ENCODE results near the gene SERPINA9. TPM values are rescaled to one million over a fixed set of nuclear protein-coding genes. Genes with fewer than 3 reads are reported as not detected.
"Not testable (repeated sequence)": the region's sequence is repeated elsewhere in the genome, so short reads cannot be mapped to it uniquely, and the experiment has no call there.

SERPINA9 gene, protein sequence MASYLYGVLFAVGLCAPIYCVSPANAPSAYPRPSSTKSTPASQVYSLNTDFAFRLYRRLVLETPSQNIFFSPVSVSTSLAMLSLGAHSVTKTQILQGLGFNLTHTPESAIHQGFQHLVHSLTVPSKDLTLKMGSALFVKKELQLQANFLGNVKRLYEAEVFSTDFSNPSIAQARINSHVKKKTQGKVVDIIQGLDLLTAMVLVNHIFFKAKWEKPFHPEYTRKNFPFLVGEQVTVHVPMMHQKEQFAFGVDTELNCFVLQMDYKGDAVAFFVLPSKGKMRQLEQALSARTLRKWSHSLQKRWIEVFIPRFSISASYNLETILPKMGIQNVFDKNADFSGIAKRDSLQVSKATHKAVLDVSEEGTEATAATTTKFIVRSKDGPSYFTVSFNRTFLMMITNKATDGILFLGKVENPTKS
- not detected for polyA plus RNA-seq (ENCODE audit: insufficient read length)

DNA sequence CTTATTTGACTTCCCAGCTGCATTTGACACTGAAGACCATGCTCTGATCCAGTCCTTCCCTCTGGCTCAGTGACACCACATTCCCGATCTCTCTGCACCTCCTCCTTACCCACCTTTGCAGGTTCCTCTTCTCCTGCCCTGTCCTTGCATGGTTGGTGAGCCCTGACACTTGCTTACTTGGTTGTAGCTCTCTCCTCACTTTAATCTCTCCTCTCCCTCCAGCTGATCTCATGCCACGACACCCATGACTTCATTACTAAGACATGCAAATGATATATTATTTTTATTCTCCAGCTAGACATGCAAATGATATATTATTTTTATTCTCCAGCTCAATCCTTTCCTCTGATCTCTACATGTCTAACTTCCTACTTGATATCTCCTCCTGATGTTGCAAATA, at the start of gene SERPINA9:
Gene SERPINA9, minus strand, starts transcription at position 175 of the 400 bp plus-strand sequence. CDS start 6,357 bp downstream, outside the sequence.
- no peak for DNase-seq (ENCODE audit: low read depth)

DNA sequence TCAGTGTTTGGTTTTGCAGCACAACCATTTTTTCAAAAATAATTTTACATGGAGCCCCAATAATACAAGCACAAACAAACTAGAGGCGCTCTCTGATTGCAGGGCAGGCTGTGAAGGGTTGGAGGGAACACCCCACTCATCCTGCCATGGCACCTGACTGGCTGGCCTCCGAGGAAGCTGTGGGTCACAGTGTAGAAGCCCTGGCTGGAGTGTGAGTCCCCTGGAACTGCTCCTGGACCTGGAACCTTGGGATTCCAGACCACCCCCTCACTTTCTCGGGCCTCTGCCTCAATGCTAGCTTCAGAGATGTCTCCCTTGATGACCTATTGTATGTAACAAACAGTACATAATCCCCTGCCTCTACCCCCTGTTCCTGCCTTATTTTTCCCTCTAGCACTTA, 48.1 kb upstream of the SERPINA9 start:
- no peak for DNase-seq (ENCODE audit: low read depth)

DNA sequence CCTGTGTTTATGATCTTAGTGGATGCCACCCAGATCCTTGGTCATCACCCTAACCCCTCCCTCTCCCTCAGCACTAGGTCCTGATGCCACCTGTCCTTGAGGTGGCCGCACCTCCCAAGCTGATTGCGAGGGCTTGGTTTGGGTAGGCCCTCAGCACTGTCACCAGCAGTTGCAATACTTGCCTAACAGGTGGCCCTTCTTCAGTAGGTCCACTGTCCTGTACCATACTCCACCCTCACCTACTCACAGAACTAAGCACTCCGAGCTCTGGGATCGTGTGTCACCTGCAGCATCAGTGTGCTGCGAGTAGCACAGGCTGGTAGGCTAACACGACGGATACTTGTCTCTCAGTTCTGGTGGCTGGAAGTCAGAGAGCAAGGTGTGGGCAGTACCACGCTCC, 47.3 kb upstream of the SERPINA9 start:
- DNase-seq (ENCODE audit: low read depth) = no peak

DNA sequence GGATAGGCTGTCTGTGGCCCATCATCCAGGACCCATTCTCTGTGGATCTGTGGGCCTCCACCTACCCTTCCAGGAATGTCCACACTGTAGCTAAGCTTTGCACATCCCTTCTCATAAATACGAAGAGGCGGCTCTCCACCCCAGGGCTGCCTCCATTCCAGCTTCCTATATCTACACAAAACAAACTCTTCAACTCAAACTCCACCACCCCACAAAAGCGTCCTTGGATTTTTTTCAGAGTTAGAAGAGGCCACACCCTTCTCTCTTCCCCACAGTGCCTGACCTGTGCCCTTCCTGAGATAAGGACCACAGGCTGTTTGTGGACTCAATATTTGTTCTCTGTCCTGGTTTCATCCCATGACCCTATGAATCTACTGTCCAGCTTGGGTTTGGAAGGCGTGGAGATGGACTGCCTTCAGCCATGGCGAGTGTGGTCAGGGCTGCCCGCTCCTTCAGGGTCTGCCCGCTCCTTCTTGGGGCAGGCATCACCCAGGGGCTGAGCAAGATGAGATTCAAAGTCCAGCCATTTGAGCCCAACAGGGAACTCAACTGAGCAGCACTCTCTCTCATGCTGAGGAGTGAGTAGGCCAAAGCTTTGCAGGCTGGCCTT, 46.2 kb upstream of the SERPINA9 start:
- DNase-seq (ENCODE audit: low read depth) = no peak

DNA sequence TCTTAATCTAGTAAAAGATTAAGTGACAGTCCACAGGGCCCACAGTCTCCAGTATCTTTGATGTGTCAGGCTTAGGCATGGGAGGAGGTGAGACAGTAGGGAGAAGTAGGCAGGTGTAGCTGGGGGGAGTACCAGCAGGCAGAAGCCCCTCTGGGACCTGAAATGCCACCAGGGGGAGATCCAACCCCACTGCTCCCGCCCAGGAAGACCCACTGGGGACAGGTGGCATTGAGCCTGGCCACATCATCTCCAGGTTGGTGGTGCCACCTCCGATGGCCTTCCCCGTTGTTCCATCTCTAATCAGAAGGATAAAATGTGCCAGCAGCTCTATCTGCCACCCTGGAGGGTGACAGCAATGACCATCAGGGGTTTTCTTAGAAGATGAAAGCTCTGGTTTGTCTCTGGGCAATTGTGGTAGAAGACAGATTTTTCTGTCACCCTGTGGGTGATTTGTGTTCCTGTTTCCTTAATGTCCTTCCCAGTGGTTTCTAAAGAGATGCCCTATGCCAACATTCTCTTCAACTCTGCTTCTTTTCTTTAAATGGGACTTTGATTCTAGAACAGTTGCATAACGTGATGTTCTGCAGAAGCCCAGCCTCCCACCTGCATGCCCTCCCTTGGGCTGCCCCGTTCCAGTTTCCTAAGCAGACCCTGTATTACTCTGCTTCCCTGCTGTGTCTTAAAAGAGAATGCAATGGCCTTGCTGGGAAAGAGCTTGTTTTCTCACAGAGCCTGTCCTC, 45.5 kb upstream of the SERPINA9 start:
- DNase-seq (ENCODE audit: low read depth) = no peak

DNA sequence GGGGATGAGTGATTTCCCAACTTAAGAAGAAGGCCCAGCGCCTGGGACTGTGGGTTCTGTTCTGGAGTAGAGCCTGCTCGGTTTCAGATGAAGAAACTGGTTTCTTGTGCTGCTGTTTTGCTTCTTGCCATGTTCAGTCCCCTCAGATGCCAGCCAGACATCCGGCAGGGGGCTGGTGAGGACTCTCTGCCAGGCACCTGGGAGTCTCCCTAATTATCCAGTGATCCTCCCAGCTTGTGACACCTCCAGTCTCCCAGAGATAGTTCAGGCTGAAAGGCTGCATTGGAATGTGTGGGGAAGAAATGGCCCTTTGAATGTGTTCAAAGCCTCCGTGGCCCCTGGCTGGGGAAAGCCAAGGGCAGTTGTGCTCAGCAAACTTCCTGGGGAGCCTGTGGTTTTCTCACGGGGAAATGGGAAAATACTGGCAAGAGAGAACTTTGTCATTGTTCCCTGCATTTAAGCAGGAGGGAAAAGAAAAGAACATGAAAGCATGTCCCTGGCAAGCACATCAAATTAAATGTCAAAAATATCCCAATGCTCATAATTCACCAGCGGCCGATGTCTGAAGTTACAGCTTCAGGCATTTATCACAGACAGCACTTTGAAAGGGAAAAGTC, 41.8 kb upstream of the SERPINA9 start:
- DNase-seq (ENCODE audit: low read depth) = no peak

DNA sequence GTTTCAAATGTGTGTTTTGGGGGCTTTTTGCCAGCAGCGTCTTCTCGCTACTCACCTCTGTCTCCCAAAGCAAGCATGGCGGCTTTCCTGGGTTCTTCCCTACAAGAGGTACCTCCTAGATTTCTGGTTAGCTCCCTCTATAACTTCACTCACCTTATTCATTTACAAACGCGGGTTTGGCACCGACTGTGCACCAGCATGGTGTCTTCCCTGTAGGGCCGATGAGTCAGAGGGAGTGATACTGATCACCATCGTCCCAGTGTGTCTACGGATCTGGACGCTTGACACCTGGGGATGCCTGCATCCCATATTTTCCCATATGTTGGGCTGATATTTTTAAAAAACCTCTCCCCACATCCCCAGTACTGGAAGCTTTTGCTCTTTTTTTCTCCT, 41.2 kb upstream of the SERPINA9 start:
- no peak for DNase-seq (ENCODE audit: low read depth)

DNA sequence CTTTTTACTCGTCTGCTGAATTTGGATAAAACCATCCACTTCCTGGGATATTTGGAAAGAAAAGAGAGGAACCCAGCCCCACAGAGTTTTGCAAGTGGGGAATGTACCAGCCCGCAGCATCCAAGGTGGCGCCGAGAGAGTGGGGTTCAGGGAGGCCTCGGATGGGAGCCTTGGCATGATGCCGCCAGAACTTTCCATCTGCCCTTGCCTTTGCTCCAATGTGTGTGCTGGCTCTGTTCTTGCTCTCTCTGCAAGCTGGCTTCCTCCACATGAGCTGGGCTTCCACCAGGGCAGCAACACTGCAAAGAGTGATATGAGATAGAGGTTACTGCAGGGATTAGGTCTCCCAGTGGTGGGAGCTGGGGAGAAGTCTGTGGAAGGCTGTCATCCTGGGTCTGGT, 39.9 kb upstream of the SERPINA9 start:
- no peak for DNase-seq (ENCODE audit: low read depth)

DNA sequence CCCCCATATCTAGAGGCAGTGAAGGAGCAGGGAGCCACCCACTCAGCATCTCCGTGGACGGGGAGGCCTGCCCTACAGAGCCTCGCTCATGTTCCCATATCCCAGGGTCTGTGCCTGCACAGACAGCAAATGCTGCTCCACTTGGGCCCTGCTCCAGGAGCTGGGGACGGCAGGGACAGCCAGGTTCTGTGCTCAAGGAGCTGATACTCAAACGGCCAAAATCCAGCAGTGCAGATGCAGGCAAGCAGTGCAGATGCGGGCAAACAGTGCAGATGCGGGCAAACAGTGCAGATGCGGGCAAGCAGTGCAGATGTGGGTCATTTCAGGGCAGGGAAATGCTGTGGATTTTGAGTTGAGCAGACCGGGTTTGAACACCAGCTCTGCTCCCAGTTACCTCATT, 39.4 kb upstream of the SERPINA9 start:
- DNase-seq (ENCODE audit: low read depth) = no peak

DNA sequence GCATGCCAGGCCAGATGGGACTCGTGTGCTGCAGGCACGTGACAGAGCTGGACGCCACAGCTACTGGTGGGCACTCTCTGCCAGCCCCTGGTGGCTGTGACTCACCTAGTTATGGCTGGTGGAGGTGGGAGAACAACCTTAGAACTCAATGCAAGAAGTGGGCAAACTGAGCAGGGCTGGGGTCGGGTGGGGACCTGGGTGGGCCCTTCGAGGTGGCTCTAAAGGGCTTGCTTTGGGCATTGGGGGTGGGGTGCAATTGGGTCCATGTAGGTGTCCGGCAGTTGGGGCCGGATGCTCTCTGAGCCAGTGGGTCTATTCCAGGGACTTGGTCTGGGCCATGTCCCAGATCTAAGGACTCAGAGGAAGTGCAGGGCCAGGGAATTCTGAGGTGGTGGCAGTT, 38.4 kb upstream of the SERPINA9 start:
- DNase-seq (ENCODE audit: low read depth) = no peak

DNA sequence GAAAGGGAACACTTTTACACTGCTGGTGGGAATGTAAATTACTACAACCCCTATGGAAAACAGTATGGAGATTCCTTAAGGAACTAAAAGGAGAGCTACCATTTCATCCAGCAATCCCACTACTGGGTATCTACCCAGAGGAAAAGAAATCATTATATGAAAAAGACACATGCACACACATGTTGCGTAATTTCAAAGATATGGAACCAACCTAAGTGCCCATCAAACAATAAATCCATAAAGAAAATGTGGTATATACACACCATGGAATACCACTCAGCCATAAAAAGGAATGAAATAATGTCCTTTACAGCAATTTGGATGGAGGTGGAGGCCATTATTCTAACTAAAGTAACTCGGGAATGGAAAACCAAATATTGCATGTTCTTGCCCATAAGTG, 34.5 kb upstream of the SERPINA9 start:
- not testable (repeated sequence) for DNase-seq (ENCODE audit: low read depth)

DNA sequence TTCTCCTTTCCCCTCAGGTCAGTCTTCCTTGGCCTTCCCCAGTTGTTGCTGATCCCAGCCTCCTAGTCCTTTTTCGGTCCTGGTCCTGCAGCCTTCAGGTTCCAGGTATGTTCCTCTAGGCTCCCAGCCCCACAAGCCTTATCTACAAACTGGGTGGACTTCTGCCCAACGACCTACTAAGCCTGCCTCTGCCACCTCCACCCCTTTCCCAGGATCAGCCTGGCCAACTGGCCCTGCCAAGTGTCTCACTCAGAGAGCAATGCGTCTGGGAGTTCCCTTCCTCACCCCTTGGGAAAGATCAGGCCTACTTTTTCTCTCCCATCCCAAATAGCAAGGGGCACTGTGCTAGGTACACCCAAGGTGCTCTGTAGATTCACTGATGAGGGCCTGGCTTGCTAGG, 33.4 kb upstream of the SERPINA9 start, which contains the start of gene SERPINA12:
Gene SERPINA12, minus strand, starts transcription at position 114 of the 400 bp plus-strand sequence. CDS start 11,072 bp downstream, outside the sequence.
- no peak for DNase-seq (ENCODE audit: low read depth)

DNA sequence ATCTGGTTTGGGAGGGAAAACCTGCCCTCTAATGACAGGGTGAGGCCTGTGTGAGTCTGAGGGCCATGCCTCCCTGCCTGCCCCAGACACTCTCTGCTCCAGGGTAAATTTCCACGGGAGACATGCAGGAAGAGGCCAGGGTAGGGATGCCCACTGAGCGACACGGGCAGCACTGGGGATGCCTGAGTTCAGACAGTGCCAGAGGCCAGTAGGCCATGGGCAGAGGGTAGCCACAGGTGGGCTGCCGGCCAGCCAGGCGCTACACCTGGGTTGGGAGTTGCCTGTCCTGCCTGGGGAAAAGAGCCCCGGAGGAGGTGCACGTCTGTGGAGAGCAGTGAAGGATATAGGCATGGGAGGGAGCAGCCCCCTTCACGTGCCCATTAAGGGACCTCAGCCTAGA, 29.6 kb upstream of the SERPINA9 start:
- DNase-seq (ENCODE audit: low read depth) = no peak

DNA sequence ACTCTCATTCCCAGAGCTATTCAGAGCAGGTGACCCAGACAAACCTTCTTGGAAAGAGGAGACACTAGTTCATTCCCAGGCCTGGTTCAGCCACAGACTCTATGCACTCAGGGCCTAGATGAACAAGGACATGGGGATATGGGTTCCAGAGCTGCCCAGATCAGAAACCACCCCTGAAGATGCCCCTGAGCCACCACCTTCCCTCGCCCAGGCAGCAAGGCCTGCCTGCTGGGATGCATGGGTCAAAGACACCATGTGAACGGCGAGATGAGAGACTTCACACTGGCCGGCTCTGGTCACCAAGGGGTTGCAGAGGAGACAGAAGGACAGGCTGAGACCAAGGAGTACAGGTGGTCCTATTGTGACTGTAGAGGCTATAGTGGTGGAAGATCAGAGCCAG, 29.2 kb upstream of the SERPINA9 start:
- no peak for DNase-seq (ENCODE audit: low read depth)

DNA sequence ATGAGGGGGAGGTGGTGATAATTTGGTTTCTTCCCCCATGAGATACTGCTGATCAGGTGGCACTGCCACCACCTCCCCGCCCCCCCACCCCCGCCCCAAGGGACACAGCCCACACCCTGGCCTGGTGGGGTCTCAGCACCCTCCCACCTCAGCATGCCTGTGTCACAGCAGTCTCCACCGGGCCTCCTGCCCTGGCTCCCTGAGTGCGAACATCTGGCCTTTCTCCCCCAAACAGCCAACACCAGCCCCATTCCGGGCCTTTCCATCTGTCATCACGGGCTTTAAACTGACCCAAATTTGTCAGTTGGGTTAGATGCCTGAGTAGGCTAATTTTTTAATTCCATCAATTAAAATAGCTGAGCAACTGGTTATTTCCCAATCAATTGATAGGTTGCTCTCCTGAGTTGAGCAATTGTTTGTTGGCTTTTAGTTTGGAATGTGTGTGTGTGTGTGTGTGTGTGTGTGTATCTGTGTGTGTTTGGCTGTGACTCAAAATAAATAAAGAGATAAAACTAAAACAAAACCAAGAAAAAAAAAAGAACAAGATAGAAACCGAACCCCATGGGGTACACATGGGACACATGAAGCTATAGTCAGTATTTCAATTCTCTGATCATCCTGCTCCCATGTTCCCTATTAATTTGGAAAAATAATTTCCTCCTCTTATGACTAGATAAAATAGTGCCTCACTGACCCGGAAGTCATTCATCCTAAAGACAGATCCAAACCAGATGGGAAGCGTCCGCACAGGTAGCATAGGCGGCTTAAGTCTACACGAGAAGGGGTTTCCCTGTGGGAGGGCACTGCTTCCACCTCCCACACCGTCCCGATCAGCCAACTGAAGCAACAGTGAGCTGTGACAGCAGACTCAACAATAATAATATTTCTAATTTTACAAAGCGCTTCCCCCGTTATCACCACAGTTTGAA, 25.9 kb upstream of the SERPINA9 start:
- no peak for DNase-seq (ENCODE audit: low read depth)

DNA sequence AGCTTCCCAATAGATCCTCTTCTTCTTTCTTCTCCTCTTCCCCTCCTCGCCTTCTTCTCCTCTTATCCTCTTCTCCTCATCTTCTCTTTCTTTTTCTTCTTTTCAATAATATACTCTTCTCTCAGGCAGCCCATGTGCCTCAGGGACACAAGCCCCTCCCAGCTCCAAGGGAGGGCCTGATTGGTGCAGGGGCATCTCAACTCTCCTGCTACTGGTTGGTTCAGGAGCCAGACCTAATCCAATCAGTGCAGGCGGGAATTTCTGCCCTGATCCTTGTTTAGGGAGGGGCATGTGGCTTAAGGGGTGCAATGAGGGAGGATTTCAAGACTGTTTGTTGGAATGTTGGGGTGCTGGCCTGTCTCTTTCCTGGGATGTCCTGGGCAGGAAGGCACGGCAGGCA, 24.3 kb upstream of the SERPINA9 start:
- no peak for DNase-seq (ENCODE audit: low read depth)

DNA sequence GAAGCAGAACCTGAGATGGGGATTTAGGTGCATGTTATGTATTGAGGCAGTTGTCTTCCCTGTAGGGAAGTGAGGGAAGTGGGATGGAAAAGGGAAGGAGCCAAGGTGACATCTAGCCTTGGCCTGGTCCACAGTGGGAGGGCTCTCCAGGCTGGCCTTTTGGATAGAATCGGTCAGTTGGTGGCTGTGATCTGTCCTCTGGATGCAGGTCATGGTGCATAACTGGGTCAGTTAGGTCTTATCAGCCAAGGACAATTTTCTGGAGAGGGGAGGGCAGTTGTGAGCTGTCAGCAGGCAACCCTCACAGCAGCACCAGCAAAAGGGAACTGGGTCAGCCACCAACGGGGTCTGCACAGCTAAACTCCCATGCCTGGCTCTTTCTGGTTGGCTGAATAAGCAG, 23.7 kb upstream of the SERPINA9 start:
- DNase-seq (ENCODE audit: low read depth) = no peak

DNA sequence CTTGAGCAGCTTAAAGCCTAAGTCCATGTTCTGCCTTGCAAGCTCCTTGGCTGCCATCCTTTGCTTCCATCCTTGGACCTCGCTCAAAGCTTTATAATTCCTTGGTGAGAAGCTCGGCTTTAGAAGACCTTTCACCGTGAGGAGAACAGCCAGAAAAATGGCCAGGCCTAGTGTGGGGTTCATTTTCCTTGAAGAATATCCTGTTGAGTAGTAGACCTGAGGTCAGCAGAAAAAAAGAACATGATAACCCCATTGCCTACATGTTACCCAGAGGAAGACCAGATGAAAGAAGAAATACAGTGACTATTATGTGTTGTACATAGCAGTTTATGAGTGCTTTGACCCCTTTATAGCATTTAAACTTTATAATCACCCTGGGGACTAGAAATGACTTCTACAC, 22.2 kb upstream of the SERPINA9 start:
- DNase-seq (ENCODE audit: low read depth) = no peak

DNA sequence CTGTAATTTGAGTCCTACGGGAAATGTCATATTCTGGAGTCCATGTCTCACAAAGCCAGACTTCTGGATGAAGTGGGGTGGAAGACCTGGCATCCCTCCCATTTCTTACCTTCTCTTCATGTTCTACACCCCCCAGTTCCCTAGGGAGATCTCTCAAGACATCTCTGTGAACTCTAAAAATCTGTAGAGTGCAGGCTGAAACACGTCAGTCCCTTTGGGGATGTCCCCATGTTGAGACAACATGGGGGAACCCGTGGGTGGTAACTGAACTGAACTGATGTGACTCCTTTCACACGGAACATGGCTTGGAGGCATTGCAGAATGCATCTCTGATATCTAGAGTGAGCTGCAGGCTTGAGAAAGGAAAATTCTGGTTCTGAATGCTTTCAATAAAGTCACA, 18.1 kb upstream of the SERPINA9 start:
- no peak for DNase-seq (ENCODE audit: low read depth)

DNA sequence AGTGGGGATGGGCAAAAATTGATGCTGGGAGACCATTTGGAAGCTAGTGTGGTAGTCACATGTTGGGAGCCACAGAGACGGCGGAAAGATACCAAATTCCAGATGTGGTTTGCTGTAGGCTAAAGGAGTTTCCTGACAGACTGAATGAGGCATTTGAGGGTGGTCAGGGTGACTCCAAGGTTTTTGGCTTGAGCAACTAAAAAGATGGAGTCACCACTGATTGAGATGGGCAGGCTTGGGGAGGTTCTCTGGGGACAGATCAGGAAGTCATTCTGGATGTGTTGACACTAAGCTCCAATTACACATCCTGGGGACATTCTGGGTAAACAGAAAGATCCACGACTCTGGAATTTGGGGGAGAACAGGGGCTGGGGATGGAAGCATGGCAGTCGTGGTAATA, 15.5 kb upstream of the SERPINA9 start:
- DNase-seq (ENCODE audit: low read depth) = no peak

DNA sequence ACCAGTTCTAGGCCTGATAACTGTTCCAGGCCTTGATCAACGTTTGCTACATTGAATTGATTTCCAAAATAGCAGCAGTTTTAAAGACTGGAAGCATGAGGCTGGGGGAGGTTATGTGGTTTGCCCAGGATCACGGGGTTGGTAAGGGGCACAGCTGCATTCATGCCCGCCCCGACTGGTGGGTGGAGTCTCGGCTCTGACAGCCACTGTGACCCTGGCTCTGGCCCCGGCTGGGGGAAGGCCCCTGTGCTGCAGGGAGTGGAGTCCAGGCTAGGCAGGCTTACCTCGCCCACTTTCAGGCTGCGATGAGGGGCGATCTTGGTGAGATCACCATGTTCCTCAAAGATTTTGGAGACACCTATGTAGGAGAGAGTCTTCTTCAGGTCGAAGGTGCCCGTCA, 13.3 kb upstream of the SERPINA9 start:
- no peak for DNase-seq (ENCODE audit: low read depth)
